Measurements from ENCODE around the gene SORL1.

The SORL1 gene

DNA sequence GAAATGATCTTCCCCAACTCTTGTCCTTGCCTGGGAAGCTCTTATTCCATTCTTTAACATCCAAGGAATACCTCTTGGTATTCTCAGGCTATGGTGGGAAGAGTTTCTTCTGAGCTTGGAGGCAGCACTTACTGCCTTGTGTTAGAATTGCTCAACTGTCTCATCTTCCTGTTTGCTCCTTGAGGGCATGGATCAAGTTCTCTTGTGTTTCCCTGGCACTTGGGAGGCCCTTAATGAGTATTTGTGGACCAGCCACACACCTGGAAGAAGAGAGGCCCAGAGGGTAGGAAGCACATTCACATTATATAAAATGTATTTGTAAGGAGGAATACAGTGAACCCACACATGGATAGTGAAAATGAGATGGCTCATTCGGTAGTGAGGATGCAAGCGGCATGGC lies 4.0 kb downstream of the SORL1 start:
- DNase-seq: no peak

DNA sequence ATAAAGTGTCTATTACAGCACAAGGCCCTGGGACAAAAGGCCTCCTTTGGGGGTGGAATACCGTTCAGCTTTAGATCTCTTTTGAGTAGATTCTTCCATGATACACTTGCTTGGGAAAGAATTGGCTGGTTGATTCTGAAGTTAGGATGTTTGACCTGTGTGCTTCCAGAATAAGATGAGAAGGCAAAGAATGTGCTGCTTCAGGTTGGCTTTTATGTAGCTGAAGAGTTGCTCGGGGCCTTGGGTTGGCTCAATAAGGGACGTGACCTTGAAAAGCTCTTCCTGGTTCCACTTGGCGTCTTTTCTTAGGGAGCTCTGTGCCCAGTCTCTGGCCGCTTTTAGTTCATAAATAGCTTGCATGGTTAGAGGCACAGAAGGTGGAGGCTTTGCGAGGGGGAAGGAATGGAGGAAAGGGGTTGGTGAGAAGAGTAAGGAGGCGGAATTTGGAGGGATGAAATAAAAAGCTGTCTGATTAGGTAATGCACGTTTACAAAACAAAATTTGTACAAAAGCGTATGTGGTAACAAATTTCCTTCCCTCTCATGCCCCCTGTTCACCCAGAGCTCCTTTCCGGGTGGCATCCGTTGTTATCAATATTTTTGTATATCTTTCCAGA lies 4.8 kb downstream of the SORL1 start:
- no peak for DNase-seq

DNA sequence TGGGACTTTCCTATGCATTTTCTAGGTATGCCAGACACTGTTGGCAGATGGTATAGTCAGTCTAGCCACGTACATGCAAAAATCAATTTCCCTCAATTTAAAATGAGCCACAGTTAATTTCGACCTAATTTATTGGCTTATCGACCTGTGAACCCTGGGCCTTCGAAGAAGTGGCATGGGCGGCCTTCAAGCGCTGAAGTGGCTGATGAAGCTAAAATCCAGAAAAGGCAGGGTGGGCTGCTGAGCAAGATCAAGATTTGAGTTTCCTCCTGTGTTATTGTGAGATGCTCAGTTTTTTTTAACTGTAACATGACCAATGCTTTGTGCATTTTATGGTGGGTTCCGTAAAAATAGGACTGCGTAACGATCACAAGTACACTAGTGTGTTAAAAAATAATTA lies 6.4 kb downstream of the SORL1 start:
- no peak for DNase-seq

DNA sequence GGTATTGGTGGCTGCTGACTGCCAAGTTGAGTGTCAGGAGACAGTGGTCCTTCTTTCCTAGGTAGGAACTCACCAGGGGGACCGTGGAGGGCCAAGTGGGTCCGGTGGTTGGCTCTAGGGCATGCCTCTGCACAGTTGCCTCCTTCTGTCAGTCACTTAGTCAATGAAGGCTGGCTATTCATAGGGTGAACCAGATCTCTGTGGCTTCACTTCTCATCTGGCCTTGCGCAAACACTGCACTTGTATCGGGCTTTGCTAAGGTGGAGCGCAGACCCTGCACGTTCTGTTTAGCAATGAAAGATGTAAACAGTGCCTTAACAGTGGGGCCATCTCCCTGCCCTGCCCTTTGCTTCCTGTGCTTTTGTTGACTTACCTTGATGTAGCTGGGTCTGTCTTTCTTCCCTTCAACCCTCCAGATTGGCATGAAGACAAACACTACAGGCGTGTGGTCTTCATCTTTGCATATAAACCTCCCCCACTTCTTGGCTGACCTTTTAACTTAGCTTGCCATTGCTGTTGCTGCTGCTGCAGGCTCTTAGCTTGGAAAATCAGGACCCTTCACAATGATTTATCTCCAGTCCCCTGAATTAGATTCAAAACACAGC lies 7.4 kb downstream of the SORL1 start:
- no peak for DNase-seq

DNA sequence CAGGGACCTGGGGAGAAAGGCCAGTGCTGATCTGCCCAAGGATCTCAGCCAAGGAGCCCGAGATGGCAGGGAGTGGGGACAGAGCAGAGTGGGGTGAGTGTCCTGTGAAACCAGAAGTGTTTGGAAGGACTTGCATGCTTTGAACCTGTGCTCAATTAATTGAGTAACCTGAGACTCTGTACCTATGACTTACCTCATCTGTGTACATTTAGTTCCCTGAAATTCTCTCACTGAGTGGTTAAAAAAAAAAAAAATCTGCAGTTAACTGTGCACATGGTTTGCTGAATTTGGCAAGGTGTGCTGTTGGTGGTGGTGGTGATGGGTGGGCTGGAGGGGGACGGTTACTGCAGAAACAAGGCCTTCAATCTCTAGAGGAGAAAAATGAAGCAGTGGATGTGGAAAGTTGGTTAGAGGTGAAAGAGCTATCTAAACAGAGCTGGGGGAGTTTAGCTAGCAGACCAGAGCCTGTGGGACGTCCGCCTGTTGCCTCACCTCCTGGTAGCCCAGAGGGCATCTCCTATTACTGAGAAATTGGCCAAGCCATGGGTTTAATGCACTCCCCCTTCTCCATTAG lies 8.9 kb downstream of the SORL1 start:
- no peak for DNase-seq

DNA sequence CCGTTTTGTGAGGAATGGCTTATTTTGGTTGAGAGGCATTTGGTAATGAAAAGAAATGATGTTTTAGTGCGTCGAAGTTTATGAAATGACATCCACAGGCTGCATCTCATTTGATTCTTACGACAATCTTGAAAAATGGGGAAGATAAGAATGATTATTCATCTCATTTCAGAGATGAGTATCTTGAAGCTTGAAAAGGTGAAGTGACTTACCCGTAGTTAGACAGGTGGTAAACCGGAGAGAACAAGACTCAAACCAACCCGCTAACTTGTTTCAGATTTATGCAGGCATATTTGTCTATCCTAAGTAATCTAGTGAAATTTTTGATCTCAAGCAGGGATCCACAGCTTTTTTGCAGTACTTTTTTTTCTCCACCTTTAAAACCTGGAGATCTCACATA lies 9.7 kb downstream of the SORL1 start:
- DNase-seq: no peak

DNA sequence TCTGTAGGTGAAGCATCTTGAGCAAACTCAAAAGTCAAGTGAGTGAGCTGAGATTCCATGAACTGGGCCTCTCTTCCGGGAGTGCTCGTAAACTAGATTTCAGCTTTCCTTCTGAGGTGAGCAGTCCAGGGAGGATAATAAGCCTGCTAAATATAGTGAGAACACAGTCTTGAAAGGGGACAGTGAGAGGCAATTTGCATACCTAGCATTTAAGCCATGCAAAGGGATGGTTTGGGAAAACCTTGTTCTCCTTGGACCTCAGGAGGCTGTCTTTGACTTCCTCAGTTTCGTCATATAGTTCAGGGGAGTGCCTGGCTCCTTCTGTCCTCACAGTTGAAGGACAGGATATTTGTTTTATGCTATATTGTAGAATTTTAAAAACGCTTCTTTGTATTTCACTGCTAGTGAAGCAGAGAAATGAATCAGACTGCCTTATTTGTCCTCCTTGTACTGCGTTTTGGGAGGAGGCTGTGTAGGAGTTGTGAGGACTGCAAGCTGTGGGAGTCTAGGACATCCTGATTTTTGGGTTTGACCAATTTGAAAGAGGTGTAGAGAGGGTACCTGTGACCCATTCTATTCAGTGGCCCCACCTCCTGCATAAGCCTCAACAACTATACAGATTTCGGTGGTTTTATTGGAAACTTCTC lies 11.7 kb downstream of the SORL1 start:
- DNase-seq: no peak

DNA sequence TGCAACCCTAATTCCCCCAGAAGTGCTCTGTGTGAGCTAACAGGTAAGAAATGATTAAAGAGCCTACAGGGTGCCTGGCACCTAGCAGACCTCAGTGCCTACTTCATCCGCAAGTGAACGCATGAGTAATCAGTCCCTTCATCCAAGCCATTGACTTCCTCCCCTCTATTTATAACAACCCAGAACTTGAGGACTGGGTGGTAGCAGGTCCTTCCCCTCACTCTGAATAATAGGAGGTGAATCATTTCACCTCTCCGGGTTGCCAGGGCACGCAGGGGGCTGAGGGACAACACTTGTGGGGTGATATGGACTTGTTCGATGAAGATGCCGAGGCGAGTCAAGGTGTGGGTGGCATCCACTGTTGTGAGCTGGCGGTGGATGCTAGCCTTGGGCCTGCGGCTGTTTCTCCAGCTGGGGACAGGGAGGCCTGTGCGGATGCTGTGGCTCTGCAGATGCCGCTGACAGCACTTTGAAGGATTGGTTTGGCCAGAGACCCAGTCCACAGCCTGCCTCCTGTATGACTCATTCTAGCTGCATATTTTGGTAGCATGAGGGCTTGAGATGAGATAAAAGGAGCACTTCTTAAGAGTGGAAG lies 12.3 kb downstream of the SORL1 start:
- DNase-seq: peak; percentile 65

DNA sequence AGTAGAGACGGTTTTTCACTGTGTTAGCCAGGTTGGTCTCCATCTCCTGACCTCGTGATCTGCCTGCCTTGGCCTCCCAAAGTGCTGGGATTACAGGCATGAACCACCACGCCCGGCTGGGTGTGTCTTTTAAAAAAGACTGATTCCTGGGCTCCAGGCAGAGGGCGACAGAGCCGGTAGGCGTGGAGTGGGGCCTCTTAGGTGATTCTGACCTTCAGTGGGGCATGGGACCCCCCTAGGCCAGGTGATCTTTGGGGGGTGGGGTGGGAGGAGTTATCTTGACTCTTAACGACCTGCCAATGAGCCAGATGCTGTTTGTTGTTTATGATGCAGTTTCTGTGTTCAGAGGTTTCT lies 13.6 kb downstream of the SORL1 start:
- no peak for DNase-seq

DNA sequence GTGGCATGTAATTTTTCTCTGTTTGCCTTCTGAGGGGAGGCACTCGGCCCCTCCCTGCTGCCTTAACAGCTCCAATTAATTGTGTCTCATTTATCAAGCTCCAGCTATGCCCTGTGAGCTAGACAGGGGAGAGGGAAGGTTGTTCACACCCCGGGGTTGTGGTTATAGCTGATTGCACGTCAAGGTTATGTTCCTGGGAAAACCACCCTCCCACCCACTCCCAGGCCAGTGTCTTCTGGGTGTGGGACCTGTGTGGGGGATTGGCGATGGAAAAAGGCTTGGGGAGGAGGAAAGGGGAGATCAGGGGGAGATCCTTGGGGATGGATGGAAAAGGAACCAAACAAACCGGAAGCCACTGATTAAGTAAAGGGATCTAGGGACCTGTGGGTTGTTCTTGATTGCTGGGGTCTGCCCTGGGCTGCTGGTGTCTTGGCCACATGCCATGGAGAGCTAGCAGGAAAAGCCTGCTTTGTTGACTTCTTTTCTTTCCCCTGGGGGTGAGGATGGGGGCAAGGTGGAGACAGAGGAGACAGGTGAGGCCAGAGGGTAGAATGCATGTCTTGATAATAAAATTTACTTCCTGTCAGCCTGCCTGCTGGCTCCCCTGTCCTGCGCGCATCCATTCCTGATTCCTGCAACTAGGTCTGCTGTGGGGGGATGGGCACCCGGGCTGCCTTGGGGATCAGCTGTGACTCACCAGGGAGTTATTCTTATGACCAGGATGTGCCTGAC lies 14.1 kb downstream of the SORL1 start:
- peak; percentile 42 for DNase-seq

DNA sequence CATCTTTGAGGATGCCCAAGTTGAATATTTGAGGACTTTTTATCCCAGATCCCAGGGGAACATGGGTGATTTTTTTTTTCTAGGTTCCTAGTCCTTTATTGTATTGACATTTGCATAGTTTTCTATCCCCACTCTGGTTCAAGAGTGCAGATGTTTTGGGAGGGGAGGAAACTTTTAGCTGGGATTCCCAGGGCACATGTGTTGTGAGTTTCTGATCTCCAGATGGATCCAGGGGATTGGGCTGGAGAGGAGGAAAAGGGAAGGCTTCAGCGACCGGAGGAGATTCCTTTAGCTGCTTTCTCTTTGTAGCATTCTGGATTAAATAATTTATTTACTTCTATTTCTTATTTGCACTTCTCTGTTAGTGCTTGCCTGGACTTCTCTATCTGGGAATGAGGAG lies 15.4 kb downstream of the SORL1 start:
- no peak for DNase-seq

DNA sequence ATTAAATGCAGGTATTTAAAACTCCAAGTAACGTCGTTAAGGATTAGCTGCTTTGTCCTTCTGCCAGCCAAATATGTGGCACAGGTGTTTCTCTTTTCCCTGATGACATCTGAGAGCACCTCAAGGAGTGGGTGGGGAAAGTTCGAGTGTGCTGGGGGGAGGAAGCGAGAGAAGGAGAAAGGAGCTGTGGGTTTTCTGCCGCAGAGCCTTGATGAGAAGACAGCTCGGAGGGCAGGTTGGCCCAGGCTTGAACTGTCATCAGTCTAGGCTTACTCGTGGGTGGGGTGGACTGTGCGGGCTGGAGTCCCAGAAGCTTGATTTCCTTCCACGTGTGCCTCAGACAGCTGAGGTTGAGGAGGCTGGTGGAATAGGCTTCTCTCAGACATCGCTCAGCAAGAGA lies 15.9 kb downstream of the SORL1 start:
- DNase-seq: no peak

DNA sequence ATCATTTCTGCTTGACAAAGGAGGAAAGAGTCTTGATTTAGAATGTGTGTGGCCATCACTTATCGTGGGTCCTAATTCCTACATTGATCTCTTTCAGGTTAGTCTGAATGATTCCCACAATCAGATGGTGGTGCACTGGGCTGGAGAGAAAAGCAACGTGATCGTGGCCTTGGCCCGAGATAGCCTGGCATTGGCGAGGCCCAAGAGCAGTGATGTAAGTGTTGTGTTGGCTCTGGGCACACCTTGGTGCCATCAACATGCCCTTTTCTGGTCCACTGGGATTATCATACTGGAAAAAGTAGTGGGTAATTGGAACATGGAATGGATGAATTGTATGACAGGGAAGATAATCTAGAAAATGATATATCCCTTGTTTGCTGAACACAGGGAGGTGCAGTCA lies 17.8 kb downstream of the SORL1 start:
- DNase-seq: no peak

DNA sequence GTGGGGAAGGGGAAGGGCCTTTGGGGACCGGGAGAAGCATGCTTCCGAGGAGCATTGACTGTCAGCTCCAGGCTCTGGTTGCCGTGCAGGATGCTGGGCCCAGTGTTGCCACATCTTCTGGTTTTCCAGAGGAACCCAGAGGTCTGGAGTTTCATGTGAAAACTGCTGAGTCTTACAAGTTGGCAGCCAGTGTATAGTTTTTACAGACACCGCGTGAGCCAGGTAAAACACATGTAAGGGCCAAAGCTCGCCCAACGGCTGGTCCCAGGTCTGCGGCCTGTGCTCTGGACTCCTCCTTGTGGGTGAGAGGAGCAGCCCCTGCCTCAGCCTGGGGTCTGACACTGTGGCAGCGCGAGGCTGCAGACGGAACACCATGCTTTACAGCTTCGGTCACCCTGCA lies 19.1 kb downstream of the SORL1 start:
- no peak for DNase-seq

DNA sequence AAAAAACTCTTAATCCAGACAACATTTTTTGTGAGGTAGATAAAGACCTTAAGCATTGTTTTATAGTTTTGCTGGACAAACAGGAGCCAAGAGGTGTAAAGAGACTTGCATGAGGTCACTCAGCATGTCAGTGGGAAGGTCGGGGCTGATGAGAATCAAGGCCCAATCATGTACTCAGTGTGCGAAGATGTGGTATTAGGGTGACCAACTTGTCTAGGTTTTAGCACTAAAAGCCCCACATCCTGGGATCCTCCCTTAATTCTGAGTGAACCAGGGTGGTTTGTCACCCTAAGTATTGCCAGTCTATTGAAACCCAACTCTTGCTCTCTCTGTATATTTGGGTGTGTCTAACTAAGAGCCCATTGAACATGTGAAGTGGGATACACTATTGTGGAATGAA lies 20.2 kb downstream of the SORL1 start:
- DNase-seq: no peak

DNA sequence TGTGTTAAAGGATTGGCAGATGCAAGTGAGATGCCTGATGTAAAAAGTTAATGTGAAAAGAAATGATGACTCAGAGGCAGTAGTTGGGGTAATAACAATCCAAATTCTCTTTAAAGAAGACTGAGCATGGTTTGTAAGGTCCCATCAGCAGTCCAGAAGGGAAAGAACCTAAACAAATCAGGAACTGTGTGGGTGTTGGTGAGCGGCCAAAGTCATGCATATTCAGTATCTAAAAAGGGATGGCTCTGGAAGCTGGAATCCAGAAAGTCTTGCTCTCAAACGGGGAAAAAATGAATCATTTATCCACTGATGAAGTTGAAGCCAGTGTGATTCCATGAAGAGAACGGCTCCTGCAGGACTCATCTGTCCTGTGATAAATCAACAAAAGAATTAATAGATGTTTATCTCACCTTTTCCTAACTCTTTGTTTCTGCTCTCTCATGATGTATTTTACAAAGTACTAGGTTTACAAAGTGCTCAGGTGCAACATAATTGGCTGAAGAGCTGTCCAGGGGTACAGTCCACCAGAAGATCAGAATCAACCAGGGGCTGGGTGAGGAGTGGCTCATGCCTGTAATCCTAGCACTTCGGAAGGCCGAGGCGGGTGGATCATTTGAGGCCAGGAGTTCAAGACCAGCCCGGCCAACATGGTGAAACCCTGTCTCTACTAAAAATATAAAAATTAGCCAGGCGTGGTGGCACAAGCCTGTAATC lies 21.1 kb downstream of the SORL1 start:
- no peak for DNase-seq

DNA sequence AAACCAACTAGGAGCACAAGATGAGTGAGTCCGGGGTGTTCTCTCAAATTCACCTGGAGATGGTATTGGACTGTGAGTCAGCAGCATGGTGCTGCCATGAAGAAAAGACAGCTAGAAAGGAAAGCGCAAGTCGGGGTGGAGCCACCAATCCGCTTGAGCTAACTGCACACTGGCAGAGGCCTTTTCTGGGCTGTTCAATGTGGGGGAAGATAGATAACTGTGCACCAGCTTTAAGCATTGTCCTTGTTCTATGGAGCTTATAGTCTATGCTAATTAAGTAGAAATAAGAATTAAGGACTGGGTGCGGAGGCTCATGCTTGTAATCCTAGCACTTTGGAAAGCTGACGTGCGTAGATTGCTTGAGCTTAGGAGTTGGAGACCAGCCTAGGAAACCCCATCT lies 22.6 kb downstream of the SORL1 start:
- no peak for DNase-seq

DNA sequence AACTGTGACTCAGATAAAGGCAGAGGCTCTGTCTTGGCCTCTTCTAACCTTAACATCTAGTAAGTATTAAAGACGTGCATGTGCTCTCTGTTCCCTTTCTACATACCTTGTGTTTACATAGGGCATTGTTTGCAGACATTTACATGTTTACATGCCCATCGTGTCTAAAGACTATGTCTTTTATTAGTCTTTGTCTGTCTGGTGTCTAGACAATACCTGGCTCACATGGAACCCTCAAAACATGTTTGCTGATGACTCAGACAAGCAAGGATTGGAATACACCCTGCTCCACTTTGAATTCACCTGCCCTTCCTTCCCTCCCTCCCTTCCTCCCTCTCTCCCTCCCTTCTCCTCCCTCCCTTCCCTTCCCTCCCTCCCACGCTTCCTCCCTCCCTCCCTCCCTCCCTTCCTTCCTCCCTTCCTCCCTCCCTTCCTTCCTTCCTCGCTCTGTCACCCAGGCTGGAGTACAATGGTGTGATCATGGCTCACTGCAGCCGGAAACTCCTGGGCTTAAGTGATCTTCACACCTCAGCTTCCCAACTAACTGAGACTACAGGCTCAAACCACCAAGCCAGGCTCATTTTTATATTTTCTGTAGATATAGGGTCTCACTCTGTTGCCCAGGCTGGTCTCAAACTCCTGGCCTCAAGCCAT lies 24.4 kb downstream of the SORL1 start:
- DNase-seq: no peak

DNA sequence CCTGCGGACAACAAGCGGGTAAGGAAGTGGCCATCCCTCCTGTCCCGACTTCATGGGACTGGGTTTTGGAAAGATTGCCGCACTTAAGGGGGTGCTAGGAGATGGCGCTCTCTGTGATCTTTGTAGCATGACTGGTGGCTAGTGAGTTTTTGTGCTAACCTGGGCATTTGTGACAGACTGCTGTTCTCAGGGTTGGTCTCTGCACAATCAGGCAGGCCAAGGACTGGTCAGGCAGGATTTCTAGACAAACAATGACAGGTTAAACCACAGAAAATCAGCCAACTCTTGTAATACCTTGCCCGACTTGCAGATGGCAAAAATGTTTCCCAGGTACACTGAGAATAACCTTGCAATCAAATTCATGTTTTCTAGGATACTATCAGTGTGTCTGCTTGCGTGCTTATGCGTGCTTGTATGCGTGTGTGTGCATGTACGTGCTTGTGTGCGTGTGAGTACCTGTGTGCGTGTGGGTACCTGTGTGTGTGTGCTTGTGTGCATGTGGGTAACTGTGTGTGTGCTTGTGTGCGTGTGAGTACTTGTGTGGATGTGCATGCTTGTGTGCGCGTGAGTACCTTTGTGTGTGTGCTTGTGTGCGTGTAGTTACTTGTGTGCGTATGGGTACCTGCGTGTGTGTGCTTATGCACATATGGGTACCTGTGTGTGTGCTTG lies 26.2 kb downstream of the SORL1 start:
- no peak for DNase-seq

DNA sequence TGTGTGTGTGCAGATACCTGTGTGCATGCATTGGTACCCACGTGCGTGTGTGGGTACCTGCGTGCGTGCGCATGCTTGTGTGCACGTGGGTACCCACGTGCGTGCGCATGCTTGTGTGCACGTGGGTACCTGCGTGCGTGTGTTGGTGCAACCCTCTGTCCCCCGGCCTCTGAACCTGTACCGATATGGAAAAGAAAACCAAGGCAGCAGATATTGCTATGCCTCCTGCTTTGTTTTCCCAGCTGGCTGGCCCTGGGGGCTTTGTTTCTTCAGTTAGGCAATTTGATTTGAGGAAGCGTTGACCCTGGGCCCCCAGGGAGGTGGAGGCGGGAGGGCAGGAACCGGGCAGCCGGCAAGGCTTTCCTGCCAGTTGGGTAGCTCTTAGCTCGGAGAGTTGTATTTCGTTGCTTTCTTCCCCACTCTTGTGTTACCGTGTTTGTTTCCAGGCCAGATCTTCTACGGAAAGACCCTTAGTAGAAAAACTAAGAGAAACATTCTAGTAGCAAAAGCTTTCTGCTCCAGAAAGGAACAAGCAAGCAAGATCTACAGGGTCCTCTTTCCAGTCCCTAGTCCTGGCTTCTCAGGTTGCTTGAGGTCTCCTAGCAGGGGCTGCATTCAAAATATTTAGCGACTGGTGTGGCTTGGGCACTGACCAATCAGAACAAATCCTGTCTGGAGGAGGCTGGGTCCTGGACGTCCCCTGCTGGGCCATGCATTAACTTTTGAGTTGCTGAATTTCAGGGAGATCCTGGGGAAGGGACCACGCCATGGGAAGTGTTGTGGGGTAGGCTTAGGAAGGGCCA lies 27.0 kb downstream of the SORL1 start:
- no peak for DNase-seq

All from hematopoietic multipotent progenitor cell treated with erythropoietin and hydrocortisone succinate and interleukin-3 and kit ligand, for 6 days (in vitro differentiated cells).